ENCODE results near the gene GSN. TPM values are rescaled to one million over a fixed set of nuclear protein-coding genes. Genes with fewer than 3 reads are reported as not detected.

GSN gene
- total and polyA plus RNA-seq, 2 of the 13 experiments (the other 11 are each of a cell fraction or from before 2014, with no cell fraction given) = 294 to 307 TPM

DNA sequence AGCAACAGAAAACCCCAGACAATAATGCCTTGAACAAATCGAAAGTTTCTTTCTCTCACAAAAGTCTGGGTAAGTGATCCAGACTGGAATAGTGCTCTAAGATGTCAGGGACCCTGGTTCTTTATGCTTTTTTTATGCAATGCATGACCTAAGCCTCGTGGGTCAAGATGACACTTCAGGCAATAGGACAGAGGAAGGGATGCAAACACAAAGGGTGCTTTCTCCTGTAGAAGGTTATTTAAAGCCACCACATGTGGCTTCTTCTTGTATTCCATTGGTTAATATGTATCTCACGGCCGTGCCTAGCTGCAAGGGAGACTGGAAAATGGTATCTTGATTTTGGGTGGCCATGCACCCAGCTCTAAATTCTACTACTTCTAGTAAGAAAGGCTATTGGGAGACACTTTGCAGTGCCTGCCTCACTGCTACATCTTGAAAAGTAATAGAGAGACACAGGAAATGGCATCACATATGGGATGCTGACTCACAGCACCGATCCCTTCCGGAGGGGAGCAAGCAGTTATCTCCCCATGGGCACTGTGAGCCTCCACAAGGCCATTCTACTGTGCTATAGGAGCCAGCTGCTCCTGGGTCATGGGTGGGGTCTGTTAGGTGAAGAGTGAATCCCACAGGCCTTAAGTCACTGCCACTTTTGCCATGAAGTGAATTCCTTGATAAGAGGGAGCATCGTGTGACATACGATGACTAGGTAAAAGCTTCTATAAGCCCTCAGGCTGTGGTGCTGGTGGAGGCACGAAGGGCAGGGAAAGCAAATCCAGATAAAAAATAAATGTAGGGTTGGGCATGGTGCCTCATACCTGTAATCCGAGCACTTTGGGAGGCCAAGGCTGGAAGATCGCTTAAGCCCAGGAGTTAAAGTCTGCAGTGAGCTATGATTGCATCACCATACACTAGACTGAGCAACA is 33.8 kb upstream of the GSN start:
- Histone ChIP-seq H3K27ac (ENCODE audit: extremely low read length, insufficient read depth, low read length) (no peak overlapping the region), H3K9ac (ENCODE audit: insufficient read depth, low read depth, low read length) (no peak overlapping the region), H3K36me3 (replicated peaks in 1 of 2; ENCODE audit: control insufficient read depth in 1 of 2, insufficient read depth in 2 of 2, low read length in 2 of 2) (no peaks in the 10 kb centered on the region), H2AFZ (ENCODE audit: low read length) (no peak overlapping the region), H3K4me2 (ENCODE audit: low read depth, low read length) (no peak overlapping the region), H4K20me1 (ENCODE audit: insufficient read depth, low read length) (no peaks in the 10 kb centered on the region), H3K79me2 (ENCODE audit: insufficient read depth, low read length) (no peaks in the 10 kb centered on the region), H3K27me3 (ENCODE audit: control insufficient read depth in 1 of 2, insufficient read depth in 2 of 2, low read length in 2 of 2) (peaks cover 0 to 6% of the 10 kb centered on the region in 2 experiments; a peak in 1 of 5 replicates), H3K9me3 (ENCODE audit: low read length) (no peaks in the 10 kb centered on the region), H3K4me1 (ENCODE audit: insufficient read depth, low read length) (peaks cover 24% of the 10 kb centered on the region), H3K4me3 (replicated peaks in 1 of 3; ENCODE audit: insufficient read depth in 1 of 3, low read depth in 2 of 3, low read length in 3 of 3) (no peak overlapping the region)
- CTCF ChIA-PET (ENCODE audit: low intra/inter-chr PET ratio, low total read pairs) = no interaction called here
- 42% methylated on average over 11 of the region's 11 CpGs for WGBS (ENCODE audit: low lambda C conversion rate)
- intact Hi-C loops (cut with micrococcal nuclease; ENCODE audit: unreplicated experiment) (loop anchor here (2.0 to 5.0 kb wide), 2 partner anchors 33 to 71 kb away; partner anchors contain the start of gene GSN), in situ Hi-C loops (cut with HindIII; ENCODE audit: extremely low pct_ligation_motif_present, low pct_unique_long_range_greater_than_20kb) (no loop called here)
- POLR2A ChIA-PET = no interaction called here
- no peak for FAIRE-seq
- no peak for DNase-seq (ENCODE audit: low spot score)
- BruUV-seq (replicated peaks) = no TSS peak
- ATAC-seq = peak; percentile 30; the same call in 2 of the 3 replicates
- TF ChIP-seq, protein P1, sequence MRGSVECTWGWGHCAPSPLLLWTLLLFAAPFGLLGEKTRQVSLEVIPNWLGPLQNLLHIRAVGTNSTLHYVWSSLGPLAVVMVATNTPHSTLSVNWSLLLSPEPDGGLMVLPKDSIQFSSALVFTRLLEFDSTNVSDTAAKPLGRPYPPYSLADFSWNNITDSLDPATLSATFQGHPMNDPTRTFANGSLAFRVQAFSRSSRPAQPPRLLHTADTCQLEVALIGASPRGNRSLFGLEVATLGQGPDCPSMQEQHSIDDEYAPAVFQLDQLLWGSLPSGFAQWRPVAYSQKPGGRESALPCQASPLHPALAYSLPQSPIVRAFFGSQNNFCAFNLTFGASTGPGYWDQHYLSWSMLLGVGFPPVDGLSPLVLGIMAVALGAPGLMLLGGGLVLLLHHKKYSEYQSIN (CRISPR knock-in tag; IDR thresholded peaks at IDR 0.05; ENCODE audit: borderline replicate concordance) = no peak
- peak; percentile 82 for TF ChIP-seq CEBPB (IDR thresholded peaks at IDR 0.05; ENCODE audit: borderline replicate concordance, low read depth, low read length)
- TF ChIP-seq, protein P2, sequence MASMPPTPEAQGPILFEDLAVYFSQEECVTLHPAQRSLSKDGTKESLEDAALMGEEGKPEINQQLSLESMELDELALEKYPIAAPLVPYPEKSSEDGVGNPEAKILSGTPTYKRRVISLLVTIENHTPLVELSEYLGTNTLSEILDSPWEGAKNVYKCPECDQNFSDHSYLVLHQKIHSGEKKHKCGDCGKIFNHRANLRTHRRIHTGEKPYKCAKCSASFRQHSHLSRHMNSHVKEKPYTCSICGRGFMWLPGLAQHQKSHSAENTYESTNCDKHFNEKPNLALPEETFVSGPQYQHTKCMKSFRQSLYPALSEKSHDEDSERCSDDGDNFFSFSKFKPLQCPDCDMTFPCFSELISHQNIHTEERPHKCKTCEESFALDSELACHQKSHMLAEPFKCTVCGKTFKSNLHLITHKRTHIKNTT (CRISPR knock-in tag; IDR thresholded peaks at IDR 0.05) = no peak
- no peak for TF ChIP-seq MTF2 (CRISPR knock-in tag; IDR thresholded peaks at IDR 0.05; ENCODE audit: borderline replicate concordance)
- no peak for TF ChIP-seq TARDBP (CRISPR knock-in tag; IDR thresholded peaks at IDR 0.05)
- TF ChIP-seq RXRA (CRISPR knock-in tag; IDR thresholded peaks at IDR 0.05) = no peak
- no peak for TF ChIP-seq ZNF660 (CRISPR knock-in tag; IDR thresholded peaks at IDR 0.05; ENCODE audit: borderline replicate concordance, low read depth)
- TF ChIP-seq, protein P3, sequence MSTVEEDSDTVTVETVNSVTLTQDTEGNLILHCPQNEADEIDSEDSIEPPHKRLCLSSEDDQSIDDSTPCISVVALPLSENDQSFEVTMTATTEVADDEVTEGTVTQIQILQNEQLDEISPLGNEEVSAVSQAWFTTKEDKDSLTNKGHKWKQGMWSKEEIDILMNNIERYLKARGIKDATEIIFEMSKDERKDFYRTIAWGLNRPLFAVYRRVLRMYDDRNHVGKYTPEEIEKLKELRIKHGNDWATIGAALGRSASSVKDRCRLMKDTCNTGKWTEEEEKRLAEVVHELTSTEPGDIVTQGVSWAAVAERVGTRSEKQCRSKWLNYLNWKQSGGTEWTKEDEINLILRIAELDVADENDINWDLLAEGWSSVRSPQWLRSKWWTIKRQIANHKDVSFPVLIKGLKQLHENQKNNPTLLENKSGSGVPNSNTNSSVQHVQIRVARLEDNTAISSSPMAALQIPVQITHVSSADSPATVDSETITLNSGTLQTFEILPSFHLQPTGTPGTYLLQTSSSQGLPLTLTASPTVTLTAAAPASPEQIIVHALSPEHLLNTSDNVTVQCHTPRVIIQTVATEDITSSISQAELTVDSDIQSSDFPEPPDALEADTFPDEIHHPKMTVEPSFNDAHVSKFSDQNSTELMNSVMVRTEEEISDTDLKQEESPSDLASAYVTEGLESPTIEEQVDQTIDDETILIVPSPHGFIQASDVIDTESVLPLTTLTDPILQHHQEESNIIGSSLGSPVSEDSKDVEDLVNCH (CRISPR knock-in tag; IDR thresholded peaks at IDR 0.05) = no peak
- TF ChIP-seq RAD21 (CRISPR knock-in tag; IDR thresholded peaks at IDR 0.05) = no peak
- TF ChIP-seq ZNF747 (CRISPR knock-in tag; IDR thresholded peaks at IDR 0.05; ENCODE audit: borderline replicate concordance) = no peak
- TF ChIP-seq, protein P4, sequence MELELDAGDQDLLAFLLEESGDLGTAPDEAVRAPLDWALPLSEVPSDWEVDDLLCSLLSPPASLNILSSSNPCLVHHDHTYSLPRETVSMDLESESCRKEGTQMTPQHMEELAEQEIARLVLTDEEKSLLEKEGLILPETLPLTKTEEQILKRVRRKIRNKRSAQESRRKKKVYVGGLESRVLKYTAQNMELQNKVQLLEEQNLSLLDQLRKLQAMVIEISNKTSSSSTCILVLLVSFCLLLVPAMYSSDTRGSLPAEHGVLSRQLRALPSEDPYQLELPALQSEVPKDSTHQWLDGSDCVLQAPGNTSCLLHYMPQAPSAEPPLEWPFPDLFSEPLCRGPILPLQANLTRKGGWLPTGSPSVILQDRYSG (CRISPR knock-in tag; IDR thresholded peaks at IDR 0.05) = no peak
- TF ChIP-seq ZNF121 (CRISPR knock-in tag; IDR thresholded peaks at IDR 0.05) = 0 out of 2 replicates have a peak, but pooled peaks have one; percentile 36
- no peak for TF ChIP-seq TMF1 (CRISPR knock-in tag; IDR thresholded peaks at IDR 0.05; ENCODE audit: low read depth)

Measured in HepG2 (cell line).